Esophagus squamous epithelium (tissue), 5 donors: ENCODE results near the gene RPL19. TPM values are rescaled to one million over a fixed set of nuclear protein-coding genes. Genes with fewer than 3 reads are reported as not detected.

ENCODE experiments used
- DNase-seq: peaks from one replicate; lab custom pipeline; 2025; lab: John Stamatoyannopoulos, UW
- H3K27ac ChIP-seq, 4 donors: fragments of 200-600 bp; sonication (generic); one replicate each; pipeline ENCODE4 v1.5.1; 2016 to 2019; ENCODE audit warnings: mild to moderate bottlenecking in 1 of 4
- H3K27me3 ChIP-seq, 4 donors: fragments of 200-600 bp; sonication (generic); 1 replicate in 3 of 4; 2 replicates in 1 of 4; pipeline versions ENCODE4 v1.5.1 to v1.6.0; 2017 to 2021; ENCODE audit warnings: antibody characterized with exemption in 1 of 4
- H3K36me3 ChIP-seq, 3 donors: fragments of 200-600 bp; sonication (generic); one replicate each; pipeline ENCODE4 v1.5.1; 2016 to 2019
- H3K4me1 ChIP-seq, 3 donors: fragments of 200-600 bp; sonication (generic); one replicate each; pipeline ENCODE4 v1.5.1; 2017 to 2019
- H3K4me3 ChIP-seq, 4 donors: fragments of 200-600 bp; sonication (generic); 1 replicate in 3 of 4; 2 replicates in 1 of 4; pipeline ENCODE4 v1.5.1; 2016 to 2019; ENCODE audit warnings: mild to moderate bottlenecking in 2 of 4, moderate library complexity in 1 of 4
- H3K9me3 ChIP-seq, 3 donors: fragments of 200-600 bp; sonication (generic); one replicate each; pipeline ENCODE4 v1.5.1; 2016 to 2019
- POLR2A ChIP-seq, 4 donors: fragments of 450-650 bp; IDR thresholded peaks; one replicate each; pipeline ENCODE4 v1.6.1; 2017; ENCODE audit warnings: antibody characterized with exemption in 4 of 4, mild to moderate bottlenecking in 4 of 4, moderate library complexity in 3 of 4
- WGBS, 2 donors: methylation state at CpG; one replicate each; pipeline ENCODE4 v1.1.5; 2018; 5-methylcytosine and 5-hydroxymethylcytosine counted together
- intact Hi-C: fragments of 100-400 bp; cut with DNase I; formaldehyde crosslinking; loops from one replicate; pipeline ENCODE4 v1.15.0; 2022
- total RNA-seq, 4 donors: library from RNA; depleted of rRNA; stranded (reverse); fragments of >200 nt; gene quantifications; one replicate each; pipeline ENCODE4 v1.1.0, GENCODE V29; 2016
- TF ChIP-seq, protein P1 (sequence below), 6 experiments: fragments of 450-650 bp in 4 of 6; fragments of 200-600 bp in 2 of 6; sonication (generic) in 2 of 6; IDR thresholded peaks; one replicate each; pipeline ENCODE4 v1.5.1; 2016 to 2019; ENCODE audit warnings: antibody characterized with exemption in 6 of 6, mild to moderate bottlenecking in 4 of 6, moderate library complexity in 4 of 6
- donor health status: DM: yes; HTN: yes; CAD: no.

Gene RPL19
- total RNA-seq, 4 donors from 2014 or later, result 1,949 to 3,028 (median 2,392) TPM

DNA sequence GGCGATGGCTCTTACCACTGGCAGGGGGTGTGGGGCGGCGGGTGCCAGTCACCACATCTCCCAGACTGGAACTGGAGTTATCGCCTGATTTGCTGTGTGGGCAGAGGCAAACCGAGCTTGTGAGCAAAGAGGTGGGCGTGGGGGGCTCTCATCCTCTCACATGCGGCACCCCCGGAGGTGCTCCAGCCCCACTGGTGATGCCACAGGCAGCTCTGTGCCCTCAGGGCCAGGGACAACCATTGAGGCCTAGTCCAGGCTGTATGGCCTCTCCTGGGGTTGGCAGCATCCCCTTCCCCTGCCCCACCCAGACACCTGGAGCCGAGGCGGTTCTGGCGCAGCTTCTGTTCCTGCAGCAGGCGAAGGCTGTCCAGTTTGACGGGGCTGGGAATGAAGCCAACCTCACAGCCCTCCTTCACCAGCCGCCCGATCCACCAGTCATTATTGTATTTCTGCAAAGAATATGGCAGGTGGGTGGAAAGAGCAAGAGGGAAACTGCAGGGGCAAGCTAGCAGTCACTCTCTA, 13.5 kb upstream of the RPL19 start:
- Histone ChIP-seq H3K27me3 (no peaks in the 10 kb centered on the region), H3K36me3 (peaks cover 0 to 97% (median 13%) of the 10 kb centered on the region in 3 donors), H3K9me3 (no peaks in the 10 kb centered on the region), H3K4me3 (no peak overlapping the region), H3K4me1 (no peaks in the 10 kb centered on the region), H3K27ac (no peak overlapping the region)
- intact Hi-C loops, result no loop called here
- TF ChIP-seq POLR2A (IDR thresholded peaks at IDR 0.05), result no peak
- TF ChIP-seq, protein P1, sequence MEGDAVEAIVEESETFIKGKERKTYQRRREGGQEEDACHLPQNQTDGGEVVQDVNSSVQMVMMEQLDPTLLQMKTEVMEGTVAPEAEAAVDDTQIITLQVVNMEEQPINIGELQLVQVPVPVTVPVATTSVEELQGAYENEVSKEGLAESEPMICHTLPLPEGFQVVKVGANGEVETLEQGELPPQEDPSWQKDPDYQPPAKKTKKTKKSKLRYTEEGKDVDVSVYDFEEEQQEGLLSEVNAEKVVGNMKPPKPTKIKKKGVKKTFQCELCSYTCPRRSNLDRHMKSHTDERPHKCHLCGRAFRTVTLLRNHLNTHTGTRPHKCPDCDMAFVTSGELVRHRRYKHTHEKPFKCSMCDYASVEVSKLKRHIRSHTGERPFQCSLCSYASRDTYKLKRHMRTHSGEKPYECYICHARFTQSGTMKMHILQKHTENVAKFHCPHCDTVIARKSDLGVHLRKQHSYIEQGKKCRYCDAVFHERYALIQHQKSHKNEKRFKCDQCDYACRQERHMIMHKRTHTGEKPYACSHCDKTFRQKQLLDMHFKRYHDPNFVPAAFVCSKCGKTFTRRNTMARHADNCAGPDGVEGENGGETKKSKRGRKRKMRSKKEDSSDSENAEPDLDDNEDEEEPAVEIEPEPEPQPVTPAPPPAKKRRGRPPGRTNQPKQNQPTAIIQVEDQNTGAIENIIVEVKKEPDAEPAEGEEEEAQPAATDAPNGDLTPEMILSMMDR (IDR thresholded peaks at IDR 0.05), result no peak
- no peak for DNase-seq
- whole genome bisulfite sequencing, 2 donors, result 87 to 100% methylated on average over 1 to 14 of the region's 15 CpGs

- intact Hi-C loops, result no loop called here
- no peaks in the 10 kb centered on the region for H3K4me1 ChIP-seq
- no peak overlapping the region for H3K27ac ChIP-seq
- no peaks in the 10 kb centered on the region for H3K9me3 ChIP-seq
- no peaks in the 10 kb centered on the region for H3K27me3 ChIP-seq
- DNase-seq, result no peak
- TF ChIP-seq, protein P1 (IDR thresholded peaks at IDR 0.05), result no peak
- TF ChIP-seq POLR2A (IDR thresholded peaks at IDR 0.05), result no peak
- H3K36me3 ChIP-seq, result peaks cover 0 to 100% (median 13%) of the 10 kb centered on the region in 3 donors
- no peak overlapping the region for H3K4me3 ChIP-seq
- WGBS, 2 donors, result 85 to 88% methylated on average over 6 to 9 of the region's 9 CpGs
Measured at GRCh38 chr17:39187152-39187830, 12.8 kb upstream of the RPL19 start.

DNA sequence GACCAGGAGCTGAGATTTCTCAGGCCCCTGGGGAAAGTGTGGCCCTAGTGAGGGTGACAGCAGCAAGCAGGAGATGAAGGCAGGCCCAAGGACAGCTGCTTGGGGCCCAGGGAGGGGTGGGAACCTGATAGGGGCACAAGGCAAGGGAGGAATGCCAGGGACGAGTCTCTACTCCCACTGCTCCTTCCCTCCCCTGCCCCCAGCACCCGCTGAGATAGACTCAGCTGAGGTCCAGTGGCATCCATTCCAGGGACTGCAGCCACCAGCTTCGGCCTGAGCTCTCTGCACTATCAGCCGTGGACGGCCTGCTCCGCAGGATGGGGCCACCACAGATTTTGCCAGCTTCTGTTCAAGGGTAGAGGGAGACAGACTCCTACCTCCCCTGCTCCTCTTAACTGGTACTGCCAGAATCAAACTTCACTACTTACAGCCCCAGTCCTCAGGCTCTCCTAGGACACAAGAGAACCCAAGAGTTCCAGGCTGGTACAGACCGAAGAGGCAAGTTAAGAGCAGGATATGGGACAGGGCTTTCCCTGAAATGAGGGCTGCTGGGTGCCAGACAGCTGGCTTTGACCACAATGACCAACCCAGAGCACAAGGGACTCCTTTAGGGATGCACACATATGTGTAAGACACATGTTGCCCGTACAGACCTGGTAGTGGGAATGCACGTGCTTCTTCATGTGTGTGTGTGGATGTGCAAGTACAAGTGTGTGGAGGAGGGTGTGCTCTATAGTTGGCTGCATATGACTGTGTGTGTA, 8.2 kb upstream of the RPL19 start:
- no peaks in the 10 kb centered on the region for H3K27me3 ChIP-seq
- intact Hi-C loops, result no loop called here
- peaks cover 0 to 70% (median 0%) of the 10 kb centered on the region in 3 donors for H3K36me3 ChIP-seq

GRCh38 chr17:39192901-39193300, 7.2 kb upstream of the RPL19 start:
- Histone ChIP-seq H3K4me1 (peaks cover 24 to 40% (median 27%) of the 10 kb centered on the region in 3 donors), H3K27ac (no peak overlapping the region), H3K9me3 (no peaks in the 10 kb centered on the region), H3K36me3 (peaks cover 0 to 60% (median 0%) of the 10 kb centered on the region in 3 donors), H3K27me3 (no peaks in the 10 kb centered on the region), H3K4me3 (no peak overlapping the region)
- 90 to 91% methylated on average over 15 to 16 of the region's 16 CpGs for WGBS, 2 donors
- DNase-seq, result no peak
- TF ChIP-seq, protein P1 (IDR thresholded peaks at IDR 0.05), result no peak
- TF ChIP-seq POLR2A (IDR thresholded peaks at IDR 0.05), result no peak
- intact Hi-C loops, result no loop called here

More for the DNA sequence above, 8.2 kb upstream of the RPL19 start:
- Histone ChIP-seq H3K4me1 (peaks cover 19 to 31% (median 20%) of the 10 kb centered on the region in 3 donors), H3K9me3 (no peaks in the 10 kb centered on the region), H3K4me3 (no peak overlapping the region), H3K27ac (no peak overlapping the region)
- DNase-seq, result no peak
- TF ChIP-seq, protein P1 (IDR thresholded peaks at IDR 0.05), result no peak
- TF ChIP-seq POLR2A (IDR thresholded peaks at IDR 0.05), result no peak
- 76 to 94% methylated on average over 4 to 7 of the region's 9 CpGs for WGBS, 2 donors

DNA sequence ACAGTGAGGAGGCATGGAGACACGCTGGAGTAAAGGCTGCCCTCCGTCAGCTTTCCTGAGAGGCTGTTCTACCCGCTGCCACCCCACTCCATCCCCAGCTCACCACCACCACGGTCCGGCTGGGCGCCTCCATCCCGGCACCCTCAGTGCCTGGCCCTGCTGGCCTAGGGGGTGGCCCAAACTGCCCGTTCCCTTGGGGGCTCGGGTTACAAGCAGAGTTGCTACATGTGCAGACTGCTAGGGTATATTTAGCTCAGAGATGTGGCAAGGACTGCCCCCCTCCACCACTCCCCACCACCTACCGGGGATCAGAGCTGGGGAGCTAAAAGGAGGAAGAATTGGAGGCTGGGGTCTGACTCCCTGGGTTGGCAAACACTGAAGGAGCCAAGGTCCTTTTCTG, 6.7 kb upstream of the RPL19 start:
- H3K27me3 ChIP-seq, result no peaks in the 10 kb centered on the region
- H3K4me3 ChIP-seq, result no peak overlapping the region
- H3K9me3 ChIP-seq, result no peaks in the 10 kb centered on the region
- no peak for DNase-seq
- H3K27ac ChIP-seq, result no peak overlapping the region
- peaks cover 0 to 56% (median 0%) of the 10 kb centered on the region in 3 donors for H3K36me3 ChIP-seq
- TF ChIP-seq, protein P1 (IDR thresholded peaks at IDR 0.05), result no peak
- no peak for TF ChIP-seq POLR2A (IDR thresholded peaks at IDR 0.05)
- H3K4me1 ChIP-seq, result peaks cover 28 to 45% (median 29%) of the 10 kb centered on the region in 3 donors
- intact Hi-C loops, result no loop called here
- WGBS, 2 donors, result 87 to 96% methylated on average over 3 to 9 of the region's 10 CpGs
